ENCODE measurements around the gene DOCK2. TPM values are rescaled to one million over a fixed set of nuclear protein-coding genes. Genes with fewer than 3 reads are reported as not detected.

Gene DOCK2
- total RNA-seq, 4 donors from 2014 or later = 3.1 to 3.9 (median 3.3) TPM

DNA sequence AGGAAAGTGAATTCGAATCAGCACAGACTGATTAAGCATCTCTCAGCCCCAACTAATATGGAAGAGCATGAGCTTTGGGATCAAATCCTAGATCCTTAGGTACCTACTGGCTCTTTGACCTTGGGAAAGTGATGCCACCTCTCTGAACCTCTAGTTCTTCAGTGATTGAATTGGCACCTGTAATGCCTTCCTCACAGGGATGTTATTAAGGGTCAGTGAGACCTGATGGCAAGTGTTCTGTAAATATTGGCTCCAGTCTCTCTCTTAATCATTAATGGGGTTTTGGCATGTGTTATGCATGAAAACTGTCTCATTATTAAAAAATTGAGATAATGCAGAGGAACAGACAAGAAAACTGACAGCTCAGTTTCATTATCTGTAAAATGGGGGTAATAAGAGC lies 227.4 kb downstream of the DOCK2 start:
- WGBS, 2 donors = 78 to 88% methylated on average over 1 of the region's 1 CpG

GRCh38 chr5:169867347-169867746 lies 230.3 kb downstream of the DOCK2 start:
- WGBS, 2 donors = 94 to 95% methylated on average over 2 of the region's 2 CpGs
- no peak overlapping the region for H3K4me3 ChIP-seq (ENCODE audit: low read depth, poor library complexity, severe bottlenecking)
- DNase-seq (ENCODE audit: low spot score in 2 of 2) = no peak
- no peak for TF ChIP-seq POLR2A (IDR thresholded peaks at IDR 0.05)
- TF ChIP-seq, protein P1, sequence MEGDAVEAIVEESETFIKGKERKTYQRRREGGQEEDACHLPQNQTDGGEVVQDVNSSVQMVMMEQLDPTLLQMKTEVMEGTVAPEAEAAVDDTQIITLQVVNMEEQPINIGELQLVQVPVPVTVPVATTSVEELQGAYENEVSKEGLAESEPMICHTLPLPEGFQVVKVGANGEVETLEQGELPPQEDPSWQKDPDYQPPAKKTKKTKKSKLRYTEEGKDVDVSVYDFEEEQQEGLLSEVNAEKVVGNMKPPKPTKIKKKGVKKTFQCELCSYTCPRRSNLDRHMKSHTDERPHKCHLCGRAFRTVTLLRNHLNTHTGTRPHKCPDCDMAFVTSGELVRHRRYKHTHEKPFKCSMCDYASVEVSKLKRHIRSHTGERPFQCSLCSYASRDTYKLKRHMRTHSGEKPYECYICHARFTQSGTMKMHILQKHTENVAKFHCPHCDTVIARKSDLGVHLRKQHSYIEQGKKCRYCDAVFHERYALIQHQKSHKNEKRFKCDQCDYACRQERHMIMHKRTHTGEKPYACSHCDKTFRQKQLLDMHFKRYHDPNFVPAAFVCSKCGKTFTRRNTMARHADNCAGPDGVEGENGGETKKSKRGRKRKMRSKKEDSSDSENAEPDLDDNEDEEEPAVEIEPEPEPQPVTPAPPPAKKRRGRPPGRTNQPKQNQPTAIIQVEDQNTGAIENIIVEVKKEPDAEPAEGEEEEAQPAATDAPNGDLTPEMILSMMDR (IDR thresholded peaks at IDR 0.05) = no peak
- intact Hi-C loops (cut with DNase I; ENCODE audit: low total_unique reads) = no loop called here

More for the DNA sequence above, 227.4 kb downstream of the DOCK2 start:
- no peak for TF ChIP-seq POLR2A (IDR thresholded peaks at IDR 0.05)
- TF ChIP-seq, protein P1 (IDR thresholded peaks at IDR 0.05) = no peak
- intact Hi-C loops (cut with DNase I; ENCODE audit: low total_unique reads) = no loop called here
- no peak overlapping the region for H3K4me3 ChIP-seq (ENCODE audit: low read depth, poor library complexity, severe bottlenecking)
- DNase-seq (ENCODE audit: low spot score in 2 of 2) = no peak

DNA sequence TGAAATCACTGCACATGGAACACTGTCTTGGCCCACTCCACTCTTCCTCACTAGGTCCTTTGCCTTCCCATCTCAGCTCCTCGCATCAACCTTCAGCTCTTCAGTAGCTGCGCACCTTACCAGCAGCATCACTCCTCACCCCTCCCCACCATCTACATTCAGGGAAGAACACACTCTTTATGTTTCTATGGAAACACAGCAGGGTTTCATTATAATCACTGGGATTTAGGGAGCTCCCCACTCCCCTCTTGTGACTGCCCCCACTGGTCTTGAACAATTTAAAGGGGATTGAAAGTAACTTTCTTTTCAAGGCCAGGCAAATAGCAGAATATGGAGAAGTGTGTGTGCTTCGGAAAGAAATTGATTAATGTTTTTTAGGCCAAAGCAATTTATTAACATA lies 232.0 kb downstream of the DOCK2 start:
- no peak for TF ChIP-seq POLR2A (IDR thresholded peaks at IDR 0.05)
- TF ChIP-seq, protein P1 (IDR thresholded peaks at IDR 0.05) = no peak
- intact Hi-C loops (cut with DNase I; ENCODE audit: low total_unique reads) = no loop called here
- WGBS, 2 donors = 90% methylated on average over 3 of the region's 3 CpGs

DNA sequence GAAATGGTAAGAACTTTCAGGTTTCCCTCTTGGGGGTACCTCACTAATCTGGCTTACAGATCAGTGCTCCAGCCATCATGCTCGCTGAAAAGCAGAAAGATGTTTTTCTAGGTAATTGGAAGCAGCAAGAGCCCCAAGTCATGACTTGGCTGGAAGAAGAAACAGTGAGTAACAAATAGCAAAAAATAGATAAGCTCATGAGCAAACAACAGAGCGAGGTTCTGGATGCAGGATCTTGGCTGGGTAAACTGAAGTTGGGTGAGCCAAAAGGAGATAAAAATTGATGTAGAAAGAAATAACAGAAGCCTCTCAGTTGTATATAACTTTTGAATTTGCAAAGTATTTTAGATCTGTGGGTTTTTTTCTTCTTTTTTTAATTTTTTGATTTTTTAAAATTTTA lies 233.1 kb downstream of the DOCK2 start:
- WGBS, 2 donors = 51 to 56% methylated on average over 2 of the region's 2 CpGs
- TF ChIP-seq, protein P1 (IDR thresholded peaks at IDR 0.05) = no peak
- no peak for TF ChIP-seq POLR2A (IDR thresholded peaks at IDR 0.05)
- no peak for DNase-seq (ENCODE audit: low spot score in 2 of 2)
- intact Hi-C loops (cut with DNase I; ENCODE audit: low total_unique reads) = no loop called here
- no peak overlapping the region for H3K4me3 ChIP-seq (ENCODE audit: low read depth, poor library complexity, severe bottlenecking)

More for the DNA sequence above, 232.0 kb downstream of the DOCK2 start:
- DNase-seq (ENCODE audit: low spot score in 2 of 2) = no peak
- H3K4me3 ChIP-seq (ENCODE audit: low read depth, poor library complexity, severe bottlenecking) = no peak overlapping the region

DNA sequence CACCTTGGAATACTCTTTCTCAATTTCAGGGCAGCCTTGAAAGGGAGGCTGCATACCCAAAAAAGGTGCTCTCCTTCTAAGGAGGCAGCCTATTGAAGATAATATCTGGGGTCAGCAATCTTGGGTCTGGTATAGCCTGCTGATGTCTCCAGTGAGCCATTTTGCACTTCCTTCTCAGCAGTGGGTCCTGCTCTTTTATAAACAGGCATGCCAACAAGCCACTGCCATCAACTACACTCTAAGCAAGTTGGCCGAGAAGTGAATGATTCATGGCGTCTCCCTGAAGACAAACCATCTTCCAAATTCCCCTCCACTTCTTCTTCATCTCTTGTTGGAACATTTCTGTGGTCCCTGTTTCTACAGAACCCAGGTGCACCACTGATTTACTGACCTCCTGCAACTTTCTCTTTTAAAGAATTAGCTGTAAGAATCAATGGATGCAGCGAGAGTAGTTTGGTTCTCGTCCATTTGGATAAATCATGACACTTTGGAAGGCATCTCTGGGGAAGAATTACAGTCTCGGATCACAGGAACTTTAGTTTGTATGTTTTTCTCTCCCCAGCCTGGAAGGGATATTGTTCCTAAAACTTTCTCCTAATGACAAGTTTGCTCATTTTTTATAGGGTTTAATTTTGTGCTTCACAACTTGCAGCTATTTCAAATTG lies 234.9 kb downstream of the DOCK2 start:
- intact Hi-C loops (cut with DNase I; ENCODE audit: low total_unique reads) = no loop called here
- no peak for DNase-seq (ENCODE audit: low spot score in 2 of 2)
- TF ChIP-seq, protein P1 (IDR thresholded peaks at IDR 0.05) = no peak
- no peak for TF ChIP-seq POLR2A (IDR thresholded peaks at IDR 0.05)
- H3K4me3 ChIP-seq (ENCODE audit: low read depth, poor library complexity, severe bottlenecking) = no peak overlapping the region
- WGBS, 2 donors = 64 to 66% methylated on average over 5 of the region's 5 CpGs

- intact Hi-C loops (cut with DNase I; ENCODE audit: low total_unique reads) = no loop called here
- no peak for DNase-seq (ENCODE audit: low spot score in 2 of 2)
- WGBS, 2 donors = 63 to 81% methylated on average over 5 of the region's 5 CpGs
Measured at GRCh38 chr5:169873642-169874041, 236.6 kb downstream of the DOCK2 start.

More at GRCh38 chr5:169873642-169874041, 236.6 kb downstream of the DOCK2 start:
- TF ChIP-seq POLR2A (IDR thresholded peaks at IDR 0.05) = no peak
- TF ChIP-seq, protein P1 (IDR thresholded peaks at IDR 0.05) = no peak
- H3K4me3 ChIP-seq (ENCODE audit: low read depth, poor library complexity, severe bottlenecking) = no peak overlapping the region

Data from lower leg skin (tissue), 4 donors.